ENCODE data around the gene KTI12. TPM values are rescaled to one million over a fixed set of nuclear protein-coding genes. Genes with fewer than 3 reads are reported as not detected.

The KTI12 gene
- total RNA-seq, 2 experiments from 2014 or later = 13.4 to 14.0 TPM

DNA sequence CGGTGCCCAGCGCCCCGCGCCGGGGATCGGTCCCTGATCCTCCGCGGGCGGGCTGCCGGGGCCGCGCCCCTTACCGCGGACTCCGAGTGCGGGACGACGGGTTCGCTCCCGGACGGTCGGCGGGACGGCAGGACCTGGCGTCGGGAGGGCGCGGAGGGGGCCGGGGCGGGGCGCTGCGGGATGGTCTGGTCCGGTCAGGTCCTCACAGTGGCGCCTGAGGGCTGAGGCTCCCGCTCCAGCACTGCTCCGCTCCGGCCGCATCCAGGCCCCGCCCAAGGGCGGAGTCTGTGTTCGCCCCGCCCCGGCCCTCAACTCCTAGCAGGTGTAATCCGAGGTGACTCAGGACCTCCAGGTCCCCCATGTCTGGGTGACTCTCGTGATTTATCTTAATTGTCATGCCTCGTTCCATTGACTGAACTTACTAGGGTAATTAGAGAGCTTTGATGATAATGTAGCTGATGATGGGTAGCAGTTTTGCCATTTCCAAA, 43.1 kb downstream of the KTI12 start, which contains the start of gene RAB3B:
RAB3B (minus strand) TSS at position 223 of the 488 bp plus-strand sequence. CDS start 13,583 bp downstream, outside the sequence.
- Mint-ChIP-seq H3K4me3 (peak within 1 kb of the TSS; percentile 68), H3K36me3 (ENCODE audit: low read depth) (no peaks in the 10 kb centered on the region), H3K27ac (no peak within 1 kb of the TSS), H3K9me3 (no peaks in the 10 kb centered on the region), H3K27me3 (peaks cover 30% of the 10 kb centered on the region), H3K4me1 (ENCODE audit: low read depth) (peaks cover 7% of the 10 kb centered on the region)
- ATAC-seq (peak; percentile 100), DNase-seq (peak; percentile 88)
- TF ChIP-seq, protein P1, sequence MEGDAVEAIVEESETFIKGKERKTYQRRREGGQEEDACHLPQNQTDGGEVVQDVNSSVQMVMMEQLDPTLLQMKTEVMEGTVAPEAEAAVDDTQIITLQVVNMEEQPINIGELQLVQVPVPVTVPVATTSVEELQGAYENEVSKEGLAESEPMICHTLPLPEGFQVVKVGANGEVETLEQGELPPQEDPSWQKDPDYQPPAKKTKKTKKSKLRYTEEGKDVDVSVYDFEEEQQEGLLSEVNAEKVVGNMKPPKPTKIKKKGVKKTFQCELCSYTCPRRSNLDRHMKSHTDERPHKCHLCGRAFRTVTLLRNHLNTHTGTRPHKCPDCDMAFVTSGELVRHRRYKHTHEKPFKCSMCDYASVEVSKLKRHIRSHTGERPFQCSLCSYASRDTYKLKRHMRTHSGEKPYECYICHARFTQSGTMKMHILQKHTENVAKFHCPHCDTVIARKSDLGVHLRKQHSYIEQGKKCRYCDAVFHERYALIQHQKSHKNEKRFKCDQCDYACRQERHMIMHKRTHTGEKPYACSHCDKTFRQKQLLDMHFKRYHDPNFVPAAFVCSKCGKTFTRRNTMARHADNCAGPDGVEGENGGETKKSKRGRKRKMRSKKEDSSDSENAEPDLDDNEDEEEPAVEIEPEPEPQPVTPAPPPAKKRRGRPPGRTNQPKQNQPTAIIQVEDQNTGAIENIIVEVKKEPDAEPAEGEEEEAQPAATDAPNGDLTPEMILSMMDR (IDR thresholded peaks at IDR 0.05) = no peak
- CTCF ChIA-PET = interaction anchor here (1.4 to 1.5 kb wide), 2 partner anchors 11 to 94 kb away, joined by 4 read pairs; no protein-coding TSS in a partner anchor
- intact Hi-C loops (cut with micrococcal nuclease) = no loop called here
- POLR2A ChIA-PET = interaction anchor here (1.0 kb wide), 1 partner anchor 61 kb away, joined by 5 read pairs; no protein-coding TSS in a partner anchor

DNA sequence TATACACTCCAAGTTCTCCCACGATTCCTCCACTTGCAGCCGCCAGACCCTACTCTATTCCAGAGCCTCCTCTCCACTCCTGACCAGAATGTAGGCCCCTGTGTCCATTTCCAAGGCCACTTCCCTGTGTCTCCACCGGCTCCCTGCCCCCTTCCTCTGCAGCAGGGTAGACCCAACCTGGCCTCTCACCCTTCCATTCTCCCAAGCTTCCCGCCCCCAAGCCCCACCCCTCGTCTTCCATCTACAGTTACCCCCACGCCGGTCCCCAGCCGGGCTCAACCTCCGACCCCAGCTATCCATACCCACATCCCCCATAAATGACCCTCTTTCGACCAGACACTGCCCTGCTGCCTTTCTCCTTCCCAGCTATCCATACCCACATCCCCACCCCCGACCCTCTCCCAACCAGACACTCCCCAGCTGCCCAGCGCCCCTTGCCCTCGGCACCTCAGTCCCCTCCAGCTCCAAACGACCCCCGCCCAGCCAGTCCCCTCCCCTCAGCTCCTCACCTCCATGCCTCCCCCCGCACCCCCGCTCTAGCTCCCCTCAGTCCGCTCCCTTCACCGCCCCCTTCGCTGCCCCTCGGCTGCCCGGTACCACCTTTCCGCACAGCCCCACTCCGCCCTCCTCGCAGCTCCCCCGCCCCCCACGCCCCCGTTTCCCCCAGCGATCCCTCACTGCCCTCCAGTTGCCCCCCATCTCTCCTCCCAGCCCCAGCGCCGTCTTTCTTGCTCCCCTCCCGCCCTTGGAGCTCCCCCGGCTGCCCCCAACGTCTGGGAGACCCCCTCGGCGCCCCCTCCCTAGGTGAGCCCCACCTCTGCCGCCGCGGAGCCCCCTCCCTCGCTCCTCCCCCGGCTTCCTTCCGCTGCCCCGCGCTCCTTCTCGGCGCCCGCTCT, 43.8 kb downstream of the KTI12 start:
- TF ChIP-seq, protein P1 (IDR thresholded peaks at IDR 0.05) = no peak
- intact Hi-C loops (cut with micrococcal nuclease) = no loop called here
- H3K27me3 Mint-ChIP-seq = peaks cover 30% of the 10 kb centered on the region
- CTCF ChIA-PET = interaction anchor here (1.4 to 2.3 kb wide), 3 partner anchors 12 to 93 kb away, joined by 4 to 8 read pairs (median 4); no protein-coding TSS in a partner anchor
- DNase-seq (no peak), ATAC-seq (no peak)
- peaks cover 7% of the 10 kb centered on the region for H3K4me1 Mint-ChIP-seq (ENCODE audit: low read depth)
- H3K4me3 Mint-ChIP-seq = peak overlapping the region; percentile 42
- H3K27ac Mint-ChIP-seq = no peak overlapping the region
- H3K36me3 Mint-ChIP-seq (ENCODE audit: low read depth) = no peaks in the 10 kb centered on the region
- no peaks in the 10 kb centered on the region for H3K9me3 Mint-ChIP-seq
- POLR2A ChIA-PET = interaction anchor here (1.0 kb wide), 1 partner anchor 62 kb away, joined by 5 read pairs; no protein-coding TSS in a partner anchor

DNA sequence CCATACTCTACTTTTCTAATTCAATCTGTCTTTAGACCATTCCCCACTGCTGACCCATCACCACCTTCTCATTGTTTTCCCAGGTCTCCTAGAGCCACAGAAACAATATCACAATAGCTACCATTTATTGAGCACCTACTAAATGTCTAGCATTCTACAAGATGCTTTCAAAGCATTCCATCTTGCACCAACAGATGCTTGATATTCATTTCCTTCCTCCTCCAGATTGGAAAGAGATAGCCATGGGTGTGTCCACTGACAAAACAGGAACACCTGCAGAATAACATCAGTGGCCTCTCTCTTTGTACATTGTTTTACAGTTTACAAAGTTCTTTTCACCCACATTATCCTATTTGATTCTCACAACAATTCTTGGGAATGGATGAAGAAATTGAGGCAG, 45.4 kb downstream of the KTI12 start:
- ATAC-seq (no peak), DNase-seq (no peak)
- Mint-ChIP-seq H3K27ac (no peak overlapping the region), H3K4me1 (ENCODE audit: low read depth) (peaks cover 7% of the 10 kb centered on the region), H3K27me3 (peaks cover 24% of the 10 kb centered on the region), H3K4me3 (no peak overlapping the region), H3K9me3 (no peaks in the 10 kb centered on the region), H3K36me3 (ENCODE audit: low read depth) (no peaks in the 10 kb centered on the region)
- intact Hi-C loops (cut with micrococcal nuclease) = no loop called here
- TF ChIP-seq, protein P1 (IDR thresholded peaks at IDR 0.05) = no peak
- ChIA-PET CTCF (interaction anchor here (2.3 kb wide), 1 partner anchor 91 kb away, joined by 8 read pairs; no protein-coding TSS in a partner anchor), POLR2A (no interaction called here)

DNA sequence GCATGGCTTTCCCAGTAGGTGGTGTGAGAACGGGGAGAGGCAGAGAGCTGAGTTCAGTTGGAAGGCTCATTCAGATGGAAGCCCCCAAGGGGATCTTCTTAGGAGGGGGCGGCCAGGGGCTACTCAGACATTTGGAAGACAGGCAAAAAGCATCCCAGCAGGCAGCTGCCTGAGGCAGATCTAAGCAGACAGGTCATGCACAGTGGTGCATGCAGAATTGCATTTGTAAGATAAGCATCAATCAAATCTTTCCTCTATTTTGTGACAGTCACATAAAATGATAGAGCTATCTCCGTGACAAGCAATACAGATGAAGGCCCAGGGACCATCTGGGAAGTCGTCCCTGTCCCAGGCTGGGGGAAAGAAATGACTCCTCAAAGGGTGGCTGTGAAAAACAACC, 46.9 kb downstream of the KTI12 start:
- POLR2A ChIA-PET = no interaction called here

More for the DNA sequence above, 46.9 kb downstream of the KTI12 start:
- no peak overlapping the region for H3K27ac Mint-ChIP-seq
- H3K27me3 Mint-ChIP-seq = peaks cover 13% of the 10 kb centered on the region
- intact Hi-C loops (cut with micrococcal nuclease) = no loop called here
- H3K9me3 Mint-ChIP-seq = no peaks in the 10 kb centered on the region
- no peak for DNase-seq
- H3K4me1 Mint-ChIP-seq (ENCODE audit: low read depth) = peaks cover 7% of the 10 kb centered on the region
- H3K36me3 Mint-ChIP-seq (ENCODE audit: low read depth) = no peaks in the 10 kb centered on the region
- TF ChIP-seq, protein P1 (IDR thresholded peaks at IDR 0.05) = no peak
- ATAC-seq = no peak
- CTCF ChIA-PET = interaction anchor here (1.2 kb wide), 2 partner anchors 15 to 90 kb away, joined by 3 to 4 read pairs; no protein-coding TSS in a partner anchor
- H3K4me3 Mint-ChIP-seq = no peak overlapping the region
